NCI-H2196 treated with DMSO at 0.1 percent for 48 hours (cell line): ENCODE results near the gene HAPLN2.

Source experiments
- DNase-seq: peaks from one replicate; lab custom pipeline; 2025; ENCODE audit not compliant: unreplicated experiment; lab: John Stamatoyannopoulos, UW

The HAPLN2 gene

GRCh38 chr1:156643778-156644092, 24.5 kb downstream of the HAPLN2 start:
- no peak for DNase-seq

GRCh38 chr1:156644146-156644545, 24.9 kb downstream of the HAPLN2 start:
- no peak for DNase-seq

GRCh38 chr1:156644640-156645039, 25.4 kb downstream of the HAPLN2 start:
- DNase-seq = no peak

GRCh38 chr1:156645056-156645455, 25.8 kb downstream of the HAPLN2 start:
- no peak for DNase-seq

- DNase-seq = no peak
Measured at GRCh38 chr1:156645666-156646065, 26.5 kb downstream of the HAPLN2 start.

- DNase-seq = no peak
Measured at GRCh38 chr1:156646738-156647211, 27.6 kb downstream of the HAPLN2 start.

GRCh38 chr1:156647351-156647750, 28.1 kb downstream of the HAPLN2 start:
- DNase-seq = no peak

- DNase-seq = no peak
Measured at GRCh38 chr1:156648496-156648895, 29.3 kb downstream of the HAPLN2 start.

- no peak for DNase-seq
Measured at GRCh38 chr1:156648951-156649350, 29.7 kb downstream of the HAPLN2 start.

- DNase-seq = no peak
Measured at GRCh38 chr1:156652131-156652991, 33.1 kb downstream of the HAPLN2 start.

- DNase-seq = no peak
Measured at GRCh38 chr1:156652992-156653355, 33.8 kb downstream of the HAPLN2 start.

GRCh38 chr1:156654700-156655099, 35.5 kb downstream of the HAPLN2 start:
- DNase-seq = no peak

- DNase-seq = peak; percentile 33
Measured at GRCh38 chr1:156655151-156655903, 36.1 kb downstream of the HAPLN2 start.

- DNase-seq = no peak
Measured at GRCh38 chr1:156655904-156656516, 36.8 kb downstream of the HAPLN2 start.

- DNase-seq = peak; percentile 52
Measured at GRCh38 chr1:156656806-156657740, 37.9 kb downstream of the HAPLN2 start.

- DNase-seq = no peak
Measured at GRCh38 chr1:156657741-156658319, 38.6 kb downstream of the HAPLN2 start.

- no peak for DNase-seq
Measured at GRCh38 chr1:156658496-156658895, 39.3 kb downstream of the HAPLN2 start.

- DNase-seq = no peak
Measured at GRCh38 chr1:156658945-156659574, 39.8 kb downstream of the HAPLN2 start.

- DNase-seq = no peak
Measured at GRCh38 chr1:156659661-156659987, 40.4 kb downstream of the HAPLN2 start.
